Testis (tissue), 3 donors: Measurements from ENCODE around the gene SLMAP. TPM values are rescaled to one million over a fixed set of nuclear protein-coding genes. Genes with fewer than 3 reads are reported as not detected.

ENCODE experiments used
- DNase-seq: peaks from one replicate; pipeline ENCODE4 v3.0.0-alpha.2; 2019
- H3K27ac ChIP-seq, 2 donors: fragments of 200-600 bp; sonication (generic); one replicate each; pipeline ENCODE4 v1.5.1; 2019
- H3K27me3 ChIP-seq: fragments of 200-600 bp; sonication (generic); one replicate; pipeline ENCODE4 v1.5.1; 2019
- H3K36me3 ChIP-seq: fragments of 200-600 bp; sonication (generic); one replicate; pipeline ENCODE4 v1.5.1; 2017; ENCODE audit warnings: low read depth; ENCODE audit errors: missing control alignments
- H3K4me1 ChIP-seq: fragments of 200-600 bp; sonication (generic); one replicate; pipeline ENCODE4 v1.5.1; 2019
- H3K4me3 ChIP-seq, 2 donors: fragments of 200-600 bp; sonication (generic); one replicate each; pipeline ENCODE4 v1.5.1; 2017 to 2019
- H3K9me3 ChIP-seq: fragments of 200-600 bp; sonication (generic); one replicate; pipeline ENCODE4 v1.5.1; 2017
- CTCF ChIP-seq, 3 experiments: fragments of 450-650 bp in 2 of 3; fragments of 200-600 bp in 1 of 3; sonication (generic) in 1 of 3; IDR thresholded peaks; one replicate each; pipeline ENCODE4 v1.5.1; 2016 to 2019; ENCODE audit warnings: antibody characterized with exemption in 3 of 3, mild to moderate bottlenecking in 2 of 3, moderate library complexity in 1 of 3
- POLR2A ChIP-seq: fragments of 450-650 bp; IDR thresholded peaks from one replicate; pipeline ENCODE4 v1.6.1; 2017; ENCODE audit warnings: antibody characterized with exemption, mild to moderate bottlenecking, moderate library complexity
- WGBS, 2 donors: methylation state at CpG; one replicate each; pipeline ENCODE4 v1.1.5; 2018; 5-methylcytosine and 5-hydroxymethylcytosine counted together
- intact Hi-C: fragments of 100-400 bp; cut with DNase I; formaldehyde crosslinking; loops from one replicate; pipeline ENCODE4 v1.15.1; 2023; ENCODE audit warnings: low total_unique reads
- polyA plus RNA-seq: library from polyadenylated mRNA; stranded (reverse); fragments of 350-450 nt; fragmentation: Illumina TruSeq; extraction: RNeasy Lipid Tissue Mini Kit (QIAGEN cat#74804); gene quantifications from one replicate; pipeline ENCODE4 v1.2.3, GENCODE V29; 2014; ENCODE audit warnings: low read depth, low replicate concordance; ENCODE audit not compliant: insufficient read depth
- total RNA-seq, 2 donors: library from RNA; depleted of rRNA; stranded (reverse); fragments of >200 nt; gene quantifications; one replicate each; pipeline ENCODE4 v1.2.3, GENCODE V29; 2016

The SLMAP gene
- total and polyA plus RNA-seq, 3 donors from 2014 or later = 58.8 to 126 (median 120) TPM

- Histone ChIP-seq H3K27me3 (no peaks in the 10 kb centered on the region), H3K4me3 (no peak overlapping the region), H3K36me3 (no peaks in the 10 kb centered on the region), H3K27ac (no peak overlapping the region), H3K9me3 (no peaks in the 10 kb centered on the region), H3K4me1 (peaks cover 18% of the 10 kb centered on the region)
- DNase-seq = no peak
- no peak for TF ChIP-seq CTCF (IDR thresholded peaks at IDR 0.05)
- no peak for TF ChIP-seq POLR2A
- 63 to 86% methylated on average over 1 of the region's 1 CpG for WGBS, 2 donors
- intact Hi-C loops = no loop called here
Observed at GRCh38 chr3:57826952-57827723, 71.0 kb downstream of the SLMAP start.

GRCh38 chr3:57827757-57828156 is 71.6 kb downstream of the SLMAP start:
- 79 to 90% methylated on average over 4 of the region's 4 CpGs for WGBS, 2 donors
- Histone ChIP-seq H3K4me3 (no peak overlapping the region), H3K9me3 (no peaks in the 10 kb centered on the region), H3K27ac (no peak overlapping the region), H3K27me3 (no peaks in the 10 kb centered on the region), H3K36me3 (no peaks in the 10 kb centered on the region), H3K4me1 (peaks cover 14% of the 10 kb centered on the region)
- intact Hi-C loops = no loop called here
- no peak for DNase-seq
- TF ChIP-seq CTCF (IDR thresholded peaks at IDR 0.05) (no peak), POLR2A (no peak)

GRCh38 chr3:57832486-57832885 is 76.4 kb downstream of the SLMAP start:
- Histone ChIP-seq H3K36me3 (no peaks in the 10 kb centered on the region), H3K4me1 (peaks cover under 1% of the 10 kb centered on the region), H3K27ac (no peak overlapping the region), H3K9me3 (no peaks in the 10 kb centered on the region), H3K4me3 (no peak overlapping the region), H3K27me3 (no peaks in the 10 kb centered on the region)
- DNase-seq = no peak
- TF ChIP-seq CTCF (IDR thresholded peaks at IDR 0.05) = no peak
- TF ChIP-seq POLR2A = no peak
- intact Hi-C loops = no loop called here

- Histone ChIP-seq H3K36me3 (no peaks in the 10 kb centered on the region), H3K4me3 (no peak overlapping the region), H3K27ac (no peak overlapping the region), H3K27me3 (no peaks in the 10 kb centered on the region), H3K9me3 (no peaks in the 10 kb centered on the region), H3K4me1 (no peaks in the 10 kb centered on the region)
- intact Hi-C loops = no loop called here
- no peak for TF ChIP-seq POLR2A
- TF ChIP-seq CTCF (IDR thresholded peaks at IDR 0.05) = no peak
- 80 to 88% methylated on average over 1 of the region's 1 CpG for WGBS, 2 donors
- no peak for DNase-seq
Observed at GRCh38 chr3:57832900-57833313, 76.8 kb downstream of the SLMAP start.

- Histone ChIP-seq H3K4me1 (no peaks in the 10 kb centered on the region), H3K27me3 (no peaks in the 10 kb centered on the region), H3K27ac (no peak overlapping the region), H3K36me3 (no peaks in the 10 kb centered on the region), H3K4me3 (no peak overlapping the region), H3K9me3 (no peaks in the 10 kb centered on the region)
- no peak for DNase-seq
- intact Hi-C loops = no loop called here
- 90 to 94% methylated on average over 1 of the region's 1 CpG for WGBS, 2 donors
- no peak for TF ChIP-seq POLR2A
- no peak for TF ChIP-seq CTCF (IDR thresholded peaks at IDR 0.05)
Observed at GRCh38 chr3:57833763-57834162, 77.7 kb downstream of the SLMAP start.
